GM21723 (cell line): ENCODE measurements around the gene PPP1R16B.

Experiments used
- ATAC-seq: cut with Tn5 transposase; IDR thresholded peaks from one replicate; pipeline ENCODE4 v1.9.1; 2021; ENCODE audit warnings: mild to moderate bottlenecking, moderate library complexity; ENCODE audit not compliant: unreplicated experiment

Gene PPP1R16B

GRCh38 chr20:38927902-38928578 lies 122.5 kb downstream of the PPP1R16B start:
- no peak for ATAC-seq

GRCh38 chr20:38930242-38930569 lies 124.7 kb downstream of the PPP1R16B start:
- ATAC-seq: no peak

- no peak for ATAC-seq
Measured at GRCh38 chr20:38931984-38932383, 126.5 kb downstream of the PPP1R16B start.

GRCh38 chr20:38932457-38933120 lies 127.1 kb downstream of the PPP1R16B start:
- no peak for ATAC-seq

- ATAC-seq: no peak
Measured at GRCh38 chr20:38934530-38934929, 129.0 kb downstream of the PPP1R16B start.

GRCh38 chr20:38935285-38935684 lies 129.8 kb downstream of the PPP1R16B start:
- ATAC-seq: no peak

GRCh38 chr20:38935967-38936407 lies 130.5 kb downstream of the PPP1R16B start:
- ATAC-seq: no peak

- ATAC-seq: no peak
Measured at GRCh38 chr20:38937000-38937399, 131.5 kb downstream of the PPP1R16B start.

- ATAC-seq: no peak
Measured at GRCh38 chr20:38937978-38938473, 132.5 kb downstream of the PPP1R16B start.

- ATAC-seq: no peak
Measured at GRCh38 chr20:38939686-38940085, 134.2 kb downstream of the PPP1R16B start.

- no peak for ATAC-seq
Measured at GRCh38 chr20:38940644-38941043, 135.1 kb downstream of the PPP1R16B start.

- no peak for ATAC-seq
Measured at GRCh38 chr20:38941726-38942389, 136.4 kb downstream of the PPP1R16B start.

- ATAC-seq: no peak
Measured at GRCh38 chr20:38945012-38945411, 139.5 kb downstream of the PPP1R16B start.

- ATAC-seq: no peak
Measured at GRCh38 chr20:38946836-38947235, 141.3 kb downstream of the PPP1R16B start.

GRCh38 chr20:38947931-38948362 lies 142.4 kb downstream of the PPP1R16B start:
- ATAC-seq: no peak

GRCh38 chr20:38950254-38950653 lies 144.8 kb downstream of the PPP1R16B start:
- ATAC-seq: no peak

- no peak for ATAC-seq
Measured at GRCh38 chr20:38951611-38952010, 146.1 kb downstream of the PPP1R16B start.

- no peak for ATAC-seq
Measured at GRCh38 chr20:38952153-38952552, 146.7 kb downstream of the PPP1R16B start.

- ATAC-seq: no peak
Measured at GRCh38 chr20:38953630-38954340, 148.3 kb downstream of the PPP1R16B start.

GRCh38 chr20:38957235-38957876 lies 151.9 kb downstream of the PPP1R16B start:
- no peak for ATAC-seq
